Measurements from ENCODE around the gene VIL1. TPM values are rescaled to one million over a fixed set of nuclear protein-coding genes. Genes with fewer than 3 reads are reported as not detected.

The VIL1 gene
- total and polyA plus RNA-seq, 2 of the 13 experiments (the other 11 are each of a cell fraction or from before 2014, with no cell fraction given): 287 to 301 TPM

- TF ChIP-seq ZNF260 (CRISPR knock-in tag; IDR thresholded peaks at IDR 0.05; ENCODE audit: borderline replicate concordance, low read depth) (no peak), SMARCC2 (IDR thresholded peaks at IDR 0.05) (no peak), MTF1 (CRISPR knock-in tag; IDR thresholded peaks at IDR 0.05) (0 out of 2 replicates have a peak, but pooled peaks have one; percentile 39), ZNF12 (CRISPR knock-in tag; IDR thresholded peaks at IDR 0.05) (no peak), SKIL (CRISPR knock-in tag; IDR thresholded peaks at IDR 0.05; ENCODE audit: borderline replicate concordance) (no peak), DMAP1 (CRISPR knock-in tag; IDR thresholded peaks at IDR 0.05) (no peak; the same call in 1 of the 2 replicates), PBX2 (CRISPR knock-in tag; IDR thresholded peaks at IDR 0.05) (no peak), ZNF678 (CRISPR knock-in tag; IDR thresholded peaks at IDR 0.05) (no peak; the same call in 1 of the 2 replicates), SYNCRIP (IDR thresholded peaks at IDR 0.05; ENCODE audit: insufficient read depth, low read depth, low read length) (no peak), KDM5A (IDR thresholded peaks at IDR 0.05; ENCODE audit: borderline replicate concordance, low read length) (no peak), CTCF (CRISPR knock-in tag; IDR thresholded peaks at IDR 0.05) (no peak), WIZ (CRISPR knock-in tag; IDR thresholded peaks at IDR 0.05) (no peak; the same call in 1 of the 2 replicates), CHD4 (IDR thresholded peaks at IDR 0.05; ENCODE audit: borderline replicate concordance, low read length) (no peak), PAWR (CRISPR knock-in tag; IDR thresholded peaks at IDR 0.05; ENCODE audit: borderline replicate concordance) (0 out of 2 replicates have a peak, but pooled peaks have one; percentile 76), NRL (CRISPR knock-in tag; IDR thresholded peaks at IDR 0.05; ENCODE audit: borderline replicate concordance) (peak; percentile 61; the same call in 1 of the 2 replicates), ZNF83 (CRISPR knock-in tag; IDR thresholded peaks at IDR 0.05; ENCODE audit: borderline replicate concordance) (no peak), TCF7L2 (IDR thresholded peaks at IDR 0.05; ENCODE audit: low read depth, low read length) (no peak), ZNF550 (CRISPR knock-in tag; IDR thresholded peaks at IDR 0.05; ENCODE audit: borderline replicate concordance) (no peak), KLF12 (CRISPR knock-in tag; IDR thresholded peaks at IDR 0.05; ENCODE audit: borderline replicate concordance) (peak; percentile 34), RNF2 (conservative IDR thresholded peaks at IDR 0.05; ENCODE audit: low read depth) (0 out of 2 replicates have a peak, but pooled peaks have one; percentile 39), MED8 (CRISPR knock-in tag; IDR thresholded peaks at IDR 0.05; ENCODE audit: insufficient replicate concordance) (peak; percentile 59), ZBTB44 (CRISPR knock-in tag; IDR thresholded peaks at IDR 0.05) (no peak; the same call in 1 of the 2 replicates), ZNF670 (CRISPR knock-in tag; IDR thresholded peaks at IDR 0.05; ENCODE audit: borderline replicate concordance) (peak; percentile 89; the same call in 1 of the 2 replicates)
These were observed 20.2 kb upstream of the VIL1 start (continued) for GRCh38 chr2:218398437-218399390.

All from HepG2 (cell line).